GM18868 (cell line): Measurements from ENCODE around the gene CACNA1I.

Source experiments
- ATAC-seq: cut with Tn5 transposase; IDR thresholded peaks from one replicate; pipeline ENCODE4 v1.9.1; 2021; ENCODE audit warnings: mild to moderate bottlenecking, moderate library complexity; ENCODE audit not compliant: unreplicated experiment

CACNA1I gene

DNA sequence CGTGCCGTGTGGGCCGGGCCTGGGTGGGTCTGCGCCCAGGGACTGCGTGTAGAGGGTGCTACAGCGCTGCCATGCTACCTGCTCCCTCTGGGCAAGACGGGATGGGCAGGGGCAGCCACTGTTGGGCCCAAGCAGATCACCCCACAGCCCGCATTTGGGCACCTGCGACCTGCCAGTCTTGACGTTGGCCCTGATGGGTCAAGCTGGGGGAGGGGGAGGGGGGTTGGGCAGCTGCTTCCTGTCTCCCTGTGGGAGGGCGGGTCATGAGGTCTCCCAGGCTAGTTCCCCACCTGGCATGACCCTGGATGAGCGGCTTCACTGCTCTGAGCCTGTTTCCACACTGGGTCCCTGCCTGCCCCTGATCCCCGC, 35.2 kb upstream of the CACNA1I start:
- ATAC-seq, result no peak

DNA sequence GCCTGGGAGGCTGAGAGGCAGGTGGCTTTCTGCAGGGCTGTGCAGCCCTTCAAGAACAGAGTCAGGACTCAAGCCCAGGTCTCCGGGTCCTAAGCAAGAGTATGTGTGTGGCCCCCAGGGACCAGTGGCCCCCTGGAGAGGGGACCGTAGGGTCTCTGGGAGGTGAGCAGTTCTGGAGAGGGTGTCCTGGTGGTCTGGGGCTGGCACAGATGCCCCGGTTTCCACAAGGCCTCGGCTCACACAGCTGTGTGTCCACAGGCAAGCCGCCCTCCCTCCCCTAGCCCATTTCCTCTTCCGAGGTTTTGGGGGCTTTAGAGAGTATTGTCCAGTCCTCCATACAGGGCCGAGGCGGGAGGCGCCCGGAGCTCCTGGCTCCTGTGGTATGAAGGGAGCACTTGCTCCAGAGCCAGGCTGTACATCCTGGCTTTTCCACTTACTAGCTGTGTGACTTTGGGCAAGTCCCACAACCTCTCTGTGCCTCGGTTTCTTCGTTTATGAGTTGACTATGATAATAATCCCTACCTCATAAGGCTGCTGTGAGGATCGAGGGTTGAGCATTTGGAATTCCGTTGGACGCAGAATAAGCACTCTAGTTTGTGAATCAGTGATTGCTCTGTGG, 34.6 kb upstream of the CACNA1I start:
- ATAC-seq, result no peak

DNA sequence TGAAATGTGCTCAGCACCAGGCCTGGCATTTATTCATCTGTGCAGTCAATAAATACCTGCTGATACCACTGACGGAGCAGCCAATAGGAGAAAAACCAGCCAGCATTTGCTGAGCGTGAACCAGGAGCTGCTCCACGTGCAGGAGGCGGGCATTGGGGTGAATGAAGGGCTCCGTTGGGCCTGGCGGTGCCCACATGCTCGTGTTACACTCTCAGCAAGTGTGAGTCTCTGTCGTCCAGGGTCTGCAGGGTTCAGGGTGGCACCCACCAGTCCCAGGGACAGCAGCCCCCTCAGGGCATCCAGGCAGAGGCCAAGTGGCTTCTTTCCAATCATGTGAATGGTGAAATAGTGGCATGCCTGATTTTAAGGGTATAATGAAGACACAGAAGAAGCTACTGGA, 33.8 kb upstream of the CACNA1I start:
- no peak for ATAC-seq

DNA sequence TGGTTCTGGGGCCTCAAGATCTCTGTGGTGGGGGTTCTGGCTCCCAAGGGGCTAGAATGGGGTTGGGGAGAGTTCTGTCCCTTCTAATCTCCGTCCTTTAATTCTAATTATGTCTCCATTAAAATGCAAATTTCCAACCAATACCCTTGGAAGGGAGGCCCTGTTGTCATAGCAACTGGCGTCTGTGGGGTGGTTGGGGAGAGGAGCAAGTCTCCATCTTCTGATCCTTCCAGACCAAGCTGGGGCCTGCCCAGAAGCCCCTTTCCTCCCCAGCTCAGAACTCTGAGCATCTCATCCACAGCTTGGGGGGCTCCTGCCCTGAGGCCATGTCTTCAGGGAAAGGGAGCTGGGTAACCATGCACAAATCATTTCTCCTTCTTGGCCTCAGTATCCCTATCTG, 32.6 kb upstream of the CACNA1I start:
- ATAC-seq, result no peak

DNA sequence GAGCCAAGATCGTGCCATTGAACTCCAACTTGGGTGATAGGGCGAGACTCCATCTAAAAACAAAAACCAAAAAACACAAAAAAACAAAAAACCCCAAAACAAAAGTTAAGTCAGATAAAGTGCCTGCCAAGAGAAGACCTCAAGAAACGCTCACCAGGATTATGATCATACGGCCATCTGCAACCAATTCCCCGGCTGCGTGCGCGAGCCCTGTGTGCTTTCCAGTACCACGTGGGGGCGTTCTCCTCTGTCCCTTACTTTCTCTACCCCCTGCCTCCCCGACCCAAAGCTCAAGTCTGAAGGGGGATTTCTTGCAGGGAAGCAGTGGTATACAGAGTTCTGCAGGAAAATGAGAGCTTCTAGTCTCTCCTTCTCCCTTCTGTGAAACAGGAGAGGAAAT, 27.5 kb upstream of the CACNA1I start:
- no peak for ATAC-seq

DNA sequence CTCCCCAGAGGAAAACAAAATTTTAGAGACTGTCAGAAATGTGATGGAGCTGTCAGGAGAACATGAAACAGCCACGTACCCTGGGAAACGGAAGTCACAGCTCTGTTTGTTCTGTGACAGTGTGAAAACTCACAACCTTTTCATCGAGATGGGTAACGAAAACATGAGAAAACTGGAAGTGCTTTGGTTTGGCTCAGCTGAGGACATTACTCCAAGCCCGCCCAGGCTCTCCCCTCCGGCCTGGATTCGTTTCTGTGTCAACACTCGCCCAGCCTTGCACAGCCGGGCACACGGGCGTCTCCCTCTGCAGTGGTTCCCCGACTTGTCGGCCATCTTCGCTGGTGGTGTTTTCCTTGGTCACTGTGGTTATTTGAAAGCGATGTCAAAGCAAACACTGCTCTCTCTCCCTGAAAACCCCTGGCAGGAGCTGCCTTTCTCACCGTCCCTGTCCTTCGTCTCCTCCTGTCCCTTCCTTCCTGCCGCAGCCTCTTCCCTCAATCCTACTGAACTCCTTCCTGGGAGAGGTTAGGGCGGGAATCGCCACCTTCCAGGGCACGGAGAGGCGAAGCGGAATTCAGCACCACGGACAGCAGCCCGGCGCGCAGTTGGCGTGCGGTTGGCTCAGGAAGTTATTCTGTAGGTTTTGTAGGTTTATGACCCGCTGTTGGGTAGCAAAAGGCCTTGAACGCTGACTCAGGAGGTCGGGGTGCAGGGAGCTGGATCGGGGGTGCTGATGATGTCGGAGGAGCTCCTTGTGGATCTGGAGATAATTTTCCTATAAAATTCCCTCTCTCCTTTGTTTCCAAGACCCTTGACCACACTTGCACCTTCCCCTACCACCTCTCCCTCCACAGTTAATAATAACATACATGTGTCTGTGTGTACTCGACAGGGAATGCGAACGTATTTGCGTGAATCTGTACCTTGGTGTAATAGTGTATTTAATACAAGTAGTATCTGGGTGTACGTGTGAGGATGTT, 24.9 kb upstream of the CACNA1I start:
- no peak for ATAC-seq

DNA sequence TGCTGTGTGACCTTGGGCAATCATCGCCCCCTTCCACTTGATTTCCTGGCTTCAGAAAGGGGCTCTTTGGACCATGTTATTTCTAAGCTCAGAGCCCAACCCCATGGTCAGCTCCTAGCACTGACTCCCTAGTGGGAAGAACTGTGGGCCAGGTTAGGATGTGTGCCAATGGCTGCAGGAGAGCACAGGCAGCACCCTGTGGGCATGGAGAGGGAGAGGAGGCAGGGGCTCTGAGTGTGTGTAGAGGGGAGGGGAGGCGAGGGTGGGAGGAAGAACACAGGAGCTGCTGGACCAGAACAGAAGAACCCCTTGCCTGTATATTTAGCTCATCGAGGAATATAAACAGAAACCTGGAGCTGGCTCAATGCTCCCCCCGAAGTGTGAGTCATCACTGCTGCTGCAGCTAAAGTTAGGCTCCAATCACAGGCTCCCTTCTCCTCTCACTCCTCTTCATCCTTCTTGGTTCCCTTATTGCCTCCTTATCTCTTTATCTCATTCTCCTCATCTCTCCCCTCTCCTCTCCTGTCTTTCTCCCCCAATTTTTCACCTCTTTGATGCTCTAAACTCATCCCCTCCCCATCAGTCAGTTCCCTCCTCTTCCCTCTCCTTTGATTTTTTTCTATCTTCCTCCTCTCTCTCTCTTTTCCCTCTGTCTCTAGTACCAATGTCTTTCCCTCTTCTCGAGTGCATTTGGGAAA, 23.5 kb upstream of the CACNA1I start:
- ATAC-seq, result no peak

DNA sequence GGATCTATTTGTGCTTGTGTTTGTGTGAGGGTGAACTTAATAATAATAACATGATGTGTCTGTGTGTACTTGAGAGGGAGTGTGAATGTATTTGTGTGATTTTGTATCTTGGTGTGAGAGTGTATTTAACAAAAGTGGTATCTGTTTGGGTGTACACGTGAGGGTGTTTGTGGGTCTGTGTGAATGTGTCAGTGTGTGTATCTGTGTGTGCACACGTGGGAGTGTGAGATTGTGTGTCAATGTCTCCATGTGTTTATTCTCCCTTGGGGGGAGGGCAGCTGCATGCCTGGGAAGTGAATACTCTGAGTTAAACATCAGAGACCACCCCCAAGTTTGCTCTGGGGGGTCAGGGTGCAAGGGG, 23.0 kb upstream of the CACNA1I start:
- ATAC-seq, result no peak

DNA sequence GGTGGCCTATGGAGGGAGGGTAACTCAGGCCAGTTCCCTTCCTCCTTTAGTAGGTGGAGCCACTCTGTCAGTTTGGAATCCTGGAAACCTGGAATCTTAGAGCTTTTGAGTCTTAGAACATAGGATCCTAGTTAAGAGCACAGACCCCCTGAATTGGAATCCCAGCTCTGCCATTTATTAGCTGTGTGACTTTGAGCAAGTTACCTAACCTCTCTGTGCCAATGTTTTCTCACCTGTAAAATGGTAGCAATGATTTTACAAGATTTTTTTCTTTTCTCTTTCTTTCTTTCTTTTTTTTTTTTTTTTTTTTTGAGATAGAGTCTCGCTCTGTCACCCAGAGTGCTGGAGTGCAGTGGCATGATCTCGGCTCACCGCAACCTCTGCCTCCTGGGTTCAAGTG, 17.1 kb upstream of the CACNA1I start:
- ATAC-seq, result no peak

DNA sequence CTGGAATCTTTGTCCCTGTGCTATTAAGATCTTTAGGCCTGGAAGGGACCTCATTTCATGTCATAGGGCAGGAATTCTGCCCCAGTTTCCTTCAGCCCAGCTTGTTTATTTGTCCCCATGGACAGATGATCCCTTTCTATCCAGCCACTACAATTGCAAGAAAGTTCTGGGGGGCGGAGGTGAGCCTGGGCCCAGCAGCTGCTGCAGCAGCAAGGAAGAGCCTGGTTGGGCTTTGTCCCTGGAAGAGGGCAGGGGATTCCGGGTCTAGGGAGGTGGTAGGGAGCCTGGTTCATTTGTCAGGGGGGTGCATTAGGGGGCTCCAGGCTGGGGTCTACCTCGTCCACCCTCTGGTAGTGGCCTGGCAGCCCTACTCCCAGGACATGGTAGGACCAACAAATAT, 16.4 kb upstream of the CACNA1I start:
- no peak for ATAC-seq

DNA sequence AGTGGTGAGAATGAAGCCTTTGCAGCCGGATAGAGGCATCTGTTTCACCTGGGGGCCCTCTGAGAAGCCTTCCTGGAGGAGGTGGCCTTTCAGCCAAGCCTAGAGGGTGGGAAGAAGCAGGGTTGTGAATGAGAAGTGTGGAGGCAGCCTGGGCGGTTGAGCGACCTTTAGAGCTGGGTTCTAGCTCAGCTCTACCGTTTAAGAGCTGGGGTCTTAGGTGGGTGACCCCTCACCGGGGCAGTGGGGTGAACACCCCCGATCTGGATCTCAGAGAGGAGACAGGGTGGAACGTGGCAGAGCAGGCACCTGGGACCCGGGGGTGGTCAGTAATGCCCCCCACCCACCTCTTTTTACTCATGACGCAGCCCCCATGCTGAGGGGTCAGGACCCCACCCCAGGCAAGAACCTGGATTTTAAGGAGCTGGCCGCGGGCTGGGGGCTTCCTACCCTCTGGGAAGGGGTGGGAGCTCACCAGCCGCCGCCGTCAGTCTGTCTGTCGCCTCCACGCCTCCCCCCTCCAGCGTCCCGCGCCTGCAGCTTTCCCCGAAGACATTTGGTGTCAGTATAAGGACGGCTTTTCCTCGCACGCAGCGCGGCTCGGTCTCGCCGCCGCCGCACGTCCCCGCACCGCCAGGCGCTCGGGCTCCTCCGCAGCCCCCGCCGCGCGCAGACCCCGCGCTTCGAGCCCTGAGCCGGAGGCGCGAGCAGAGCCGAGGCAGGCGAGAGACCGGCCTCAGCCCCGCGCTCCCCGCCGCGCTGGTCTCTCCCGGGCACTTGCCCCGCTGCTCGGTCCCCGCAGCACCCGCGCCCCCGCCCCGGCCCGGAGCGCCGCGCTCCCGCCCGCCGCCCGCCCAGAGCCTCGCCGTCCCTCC, 13.3 kb upstream of the CACNA1I start:
- no peak for ATAC-seq

DNA sequence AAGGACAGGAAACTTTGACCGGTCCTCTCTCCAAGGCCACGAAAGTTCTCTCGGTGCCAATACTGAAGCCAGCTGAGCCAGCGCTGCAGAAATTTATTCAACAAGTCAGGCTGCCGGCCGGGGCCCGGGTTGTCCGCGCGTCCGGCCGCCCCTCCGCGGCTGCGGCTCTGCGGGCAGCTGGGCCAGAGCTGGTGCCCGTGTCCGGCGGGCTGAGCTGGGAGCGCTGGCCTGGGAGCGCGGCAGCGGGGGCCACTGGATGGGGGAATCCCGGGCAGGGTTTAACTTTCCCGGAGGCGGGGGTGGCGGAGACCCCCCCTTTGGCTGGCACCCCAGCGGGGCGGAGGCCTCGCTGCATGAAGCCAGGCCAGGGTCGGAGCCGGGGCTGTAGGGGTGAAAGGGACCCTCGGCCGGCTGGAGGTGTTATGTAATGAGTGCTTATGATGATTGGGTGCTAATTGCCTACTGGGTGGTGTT, 12.3 kb upstream of the CACNA1I start:
- no peak for ATAC-seq

DNA sequence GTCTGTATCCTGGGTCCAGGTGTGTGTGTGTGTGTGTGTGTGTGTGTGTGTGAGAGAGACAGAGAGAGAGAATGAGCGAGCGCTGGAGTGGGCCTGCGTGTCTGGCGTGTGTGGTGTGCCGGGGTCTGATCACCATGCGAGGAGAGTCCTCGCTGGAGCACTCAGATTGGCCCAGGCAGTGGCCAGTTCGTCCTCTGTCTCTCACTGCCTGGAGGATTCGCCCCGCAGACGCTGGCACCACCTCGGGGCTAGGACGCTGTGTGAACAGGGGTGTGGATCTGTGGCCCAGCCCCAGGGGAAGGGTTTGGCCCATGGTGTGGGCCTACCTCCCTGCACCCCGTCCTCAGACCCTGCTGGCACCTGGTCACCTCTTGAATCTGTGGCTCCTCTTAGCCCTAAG, 11.6 kb upstream of the CACNA1I start:
- ATAC-seq, result no peak

DNA sequence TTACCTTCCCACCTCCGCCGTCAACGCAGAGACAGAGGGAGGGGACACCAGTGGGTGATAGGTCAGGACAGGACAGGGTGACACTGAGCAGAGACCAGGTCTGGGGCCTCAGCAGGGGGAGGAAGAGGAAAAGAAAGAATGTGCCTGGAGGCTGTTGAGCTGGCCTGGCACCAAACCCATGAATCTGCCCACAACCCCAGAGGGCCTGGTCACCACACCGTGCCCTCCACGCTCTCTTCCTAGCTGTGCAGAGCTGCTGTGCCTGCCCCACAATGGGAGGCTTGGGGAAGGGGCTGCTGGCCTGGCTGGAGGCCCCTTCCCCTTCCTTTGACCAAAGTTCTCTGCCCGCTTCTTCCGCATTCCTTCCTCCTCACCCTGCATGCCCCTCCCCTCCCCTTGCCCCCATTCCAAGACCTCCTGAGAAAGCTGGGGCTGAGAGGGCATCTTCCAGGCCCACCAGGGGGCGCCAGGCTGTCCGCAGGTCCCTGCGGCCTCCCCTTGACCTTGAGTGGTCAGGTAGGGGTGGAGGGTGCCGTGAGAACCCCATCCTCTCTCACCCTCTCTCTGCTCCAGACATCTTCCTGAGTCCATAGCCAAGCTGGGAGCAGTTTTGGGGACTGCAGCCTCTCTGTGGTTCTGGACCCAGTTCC, 11.0 kb upstream of the CACNA1I start:
- no peak for ATAC-seq

DNA sequence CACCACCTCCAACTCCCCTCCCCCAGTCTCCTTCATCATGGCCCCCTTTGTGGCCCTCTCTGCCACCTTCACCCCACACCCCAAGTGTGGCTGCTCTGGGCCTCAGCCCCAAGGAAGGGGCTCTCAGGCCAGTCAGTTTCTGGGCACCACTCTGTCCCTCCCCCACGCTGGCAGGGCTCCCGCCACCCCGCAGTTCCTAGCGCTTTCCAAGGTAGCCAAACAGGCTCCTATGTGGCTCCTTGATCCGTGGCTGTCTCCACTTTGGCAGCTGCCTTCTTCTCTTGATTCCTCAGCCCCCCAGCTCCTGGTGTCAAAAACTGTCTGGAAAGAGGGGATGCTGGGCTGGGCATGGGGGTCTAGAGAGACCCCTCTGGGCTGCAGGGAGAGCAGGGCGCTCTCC, 10.4 kb upstream of the CACNA1I start:
- no peak for ATAC-seq

DNA sequence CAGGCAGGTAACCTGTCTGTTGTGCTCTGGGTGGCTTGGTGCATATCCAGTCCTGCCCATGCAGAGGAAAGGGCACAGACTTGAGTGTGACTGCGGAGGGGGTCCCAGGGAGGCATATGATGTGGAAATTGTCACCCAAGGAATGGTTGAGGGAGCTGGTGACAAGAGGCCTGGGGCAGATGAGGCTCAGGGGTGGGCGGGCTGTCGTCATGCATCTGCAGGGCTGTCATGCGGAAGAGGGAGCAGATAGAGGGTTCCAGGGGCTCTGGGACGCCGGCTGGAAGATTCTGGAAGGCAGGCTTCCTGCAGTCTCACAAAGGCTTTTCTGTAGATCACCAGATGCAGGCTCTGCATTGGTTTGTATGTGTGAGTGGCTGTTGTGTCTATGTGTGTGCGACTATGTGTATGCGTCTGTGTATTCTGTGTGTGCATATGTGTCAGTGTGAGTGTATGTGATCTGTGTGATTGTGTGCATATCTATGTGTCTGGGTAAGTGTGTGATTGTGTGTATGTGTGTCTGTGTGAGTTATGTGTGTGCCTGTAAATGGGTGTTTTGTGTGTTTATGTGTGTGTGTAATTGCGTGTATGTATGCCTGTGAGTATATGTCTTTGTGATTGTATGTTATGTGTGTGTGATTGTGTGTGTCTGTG, 7.6 kb upstream of the CACNA1I start:
- ATAC-seq, result no peak

DNA sequence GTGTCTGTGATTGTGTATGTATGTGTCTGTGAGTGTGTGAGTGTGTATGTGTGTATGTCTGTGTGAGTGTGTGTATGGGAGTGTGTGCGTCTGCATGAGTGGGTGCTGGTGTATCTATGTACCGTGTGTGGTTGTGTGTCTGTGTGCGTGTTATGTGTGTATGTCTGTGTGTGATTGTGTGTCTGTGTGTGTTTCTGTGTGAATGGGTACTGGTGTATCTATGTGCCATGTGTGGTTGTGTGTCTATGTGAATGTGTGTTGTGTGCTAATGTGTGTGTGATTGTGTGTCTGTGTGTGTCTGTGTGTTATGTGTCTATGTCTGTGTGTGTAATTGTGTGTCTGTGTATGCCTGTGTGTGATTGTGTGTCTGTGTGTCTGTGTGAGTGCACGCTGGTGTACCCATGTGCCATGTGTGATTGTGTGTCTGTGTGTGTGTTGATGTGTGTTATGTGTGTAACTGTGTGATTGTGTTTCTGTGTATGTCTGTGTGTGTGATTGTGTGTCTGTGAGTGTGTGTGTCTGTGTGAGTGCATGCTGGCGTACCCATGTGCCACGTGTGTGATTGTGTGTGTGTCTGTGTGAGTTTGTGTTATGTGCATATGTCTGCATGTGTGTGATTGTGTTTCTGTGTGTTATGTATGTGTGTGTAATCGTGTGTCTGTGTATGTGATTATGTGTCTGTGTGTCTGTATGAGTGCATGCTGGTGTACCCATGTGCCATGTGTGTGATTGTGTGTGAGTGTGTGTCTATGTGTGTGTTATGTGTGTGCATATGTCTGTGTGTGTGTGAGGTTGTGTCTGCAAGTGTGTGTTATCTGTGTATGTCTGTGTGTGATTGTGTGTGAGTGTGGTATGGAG, 6.8 kb upstream of the CACNA1I start:
- ATAC-seq, result no peak

DNA sequence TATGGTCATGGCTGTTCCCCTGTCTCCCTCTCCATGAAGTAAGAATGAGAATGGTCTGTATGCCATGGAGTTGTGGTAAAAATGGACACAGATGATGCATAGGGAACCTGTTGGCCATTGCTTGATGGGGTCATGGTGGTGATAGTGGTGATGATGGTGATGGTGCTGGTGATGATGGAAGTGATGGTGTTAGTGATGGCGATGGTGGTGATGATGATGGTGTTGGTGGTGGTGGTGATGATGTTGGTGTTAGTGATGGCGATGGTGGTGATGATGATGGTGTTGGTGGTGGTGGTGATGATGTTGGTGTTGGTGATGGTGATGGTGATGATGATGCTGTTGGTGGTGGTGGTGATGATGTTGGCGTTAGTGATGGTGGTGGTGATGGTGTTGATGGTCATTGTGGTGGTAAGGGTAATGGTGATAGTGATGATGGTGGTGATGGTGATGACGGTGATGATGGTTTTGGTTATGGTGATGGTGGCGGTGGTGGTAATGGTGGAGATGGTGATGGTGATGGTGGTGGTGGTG, 5.1 kb upstream of the CACNA1I start:
- no peak for ATAC-seq
